ENCODE data around the gene GJB1.

GJB1 gene

GRCh38 chrX:71183341-71183740 lies 39.7 kb upstream of the GJB1 start:
- no peaks in the 10 kb centered on the region for H3K27me3 ChIP-seq (replicated peaks; ENCODE audit: control insufficient read depth, insufficient read depth, low read length, poor library complexity, severe bottlenecking)
- no peak for DNase-seq
- peaks cover 4% of the 10 kb centered on the region for H3K4me1 ChIP-seq (ENCODE audit: control insufficient read depth, insufficient read depth, low read length, poor library complexity, severe bottlenecking)
- no peak overlapping the region for H3K27ac ChIP-seq (ENCODE audit: insufficient read depth, low read length, poor library complexity, severe bottlenecking)
- H3K36me3 ChIP-seq (ENCODE audit: control insufficient read depth, insufficient read depth, low read length): no peaks in the 10 kb centered on the region
- H3K4me3 ChIP-seq (ENCODE audit: insufficient read depth, low read depth, low read length, poor library complexity, severe bottlenecking): no peak overlapping the region
- no peaks in the 10 kb centered on the region for H3K9me3 ChIP-seq (ENCODE audit: control insufficient read depth, low read length)

DNA sequence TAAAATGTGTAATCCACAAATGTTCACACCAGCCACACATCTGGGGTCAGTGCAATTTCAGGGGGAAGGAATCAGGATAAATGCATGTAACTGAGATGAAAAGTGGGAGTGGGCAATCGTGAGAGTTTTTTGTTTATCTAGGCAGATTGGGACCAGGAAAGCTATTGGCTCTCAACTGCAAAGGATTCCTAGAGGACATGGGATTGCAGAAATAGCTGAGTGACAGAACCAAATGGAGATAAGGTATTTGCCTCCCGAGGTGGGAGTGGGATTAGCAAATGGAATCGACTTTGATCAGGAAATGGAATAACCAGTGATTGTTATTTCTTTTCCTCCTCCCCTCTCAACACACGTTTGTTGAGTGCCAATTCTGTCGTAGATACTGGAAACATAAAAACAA lies 38.9 kb upstream of the GJB1 start:
- Histone ChIP-seq H3K4me1 (ENCODE audit: control insufficient read depth, insufficient read depth, low read length, poor library complexity, severe bottlenecking) (peaks cover 4% of the 10 kb centered on the region), H3K27me3 (replicated peaks; ENCODE audit: control insufficient read depth, insufficient read depth, low read length, poor library complexity, severe bottlenecking) (no peaks in the 10 kb centered on the region), H3K27ac (ENCODE audit: insufficient read depth, low read length, poor library complexity, severe bottlenecking) (no peak overlapping the region), H3K36me3 (ENCODE audit: control insufficient read depth, insufficient read depth, low read length) (no peaks in the 10 kb centered on the region), H3K4me3 (ENCODE audit: insufficient read depth, low read depth, low read length, poor library complexity, severe bottlenecking) (no peak overlapping the region), H3K9me3 (ENCODE audit: control insufficient read depth, low read length) (no peaks in the 10 kb centered on the region)
- no peak for DNase-seq

DNA sequence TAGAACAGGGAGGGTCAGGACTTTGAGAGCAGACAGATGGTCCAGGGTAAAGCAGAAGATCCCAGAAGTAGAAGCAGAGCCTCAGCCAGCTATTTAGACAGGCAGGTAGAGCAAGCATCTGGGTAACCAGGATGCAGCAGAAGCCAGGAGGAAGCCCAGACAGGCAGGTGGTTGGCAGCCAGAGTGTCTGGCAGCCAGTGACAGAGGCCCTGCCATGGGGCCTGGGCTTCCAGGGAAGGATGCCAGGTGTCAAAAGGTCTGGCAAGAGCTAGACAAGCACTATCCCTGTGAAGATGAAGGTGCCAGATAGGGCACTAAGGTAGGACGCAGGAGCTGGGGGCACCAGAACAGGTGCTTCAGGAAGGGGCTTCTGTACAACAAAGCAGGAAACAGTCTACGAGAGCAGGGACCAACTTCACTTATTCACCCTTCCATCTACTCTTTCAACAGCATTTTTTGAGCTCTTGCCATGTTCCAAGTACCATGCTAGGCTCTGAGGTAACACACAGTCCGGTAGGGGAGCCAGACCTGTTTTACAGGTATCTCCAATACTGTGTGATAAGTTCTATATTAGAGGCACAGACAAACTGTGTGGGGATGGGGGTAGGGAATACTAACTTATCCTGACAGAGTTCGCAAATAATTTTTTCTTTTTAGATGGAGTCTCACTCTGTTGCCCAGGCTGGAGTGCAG lies 38.1 kb upstream of the GJB1 start:
- H3K27ac ChIP-seq (ENCODE audit: insufficient read depth, low read length, poor library complexity, severe bottlenecking): no peak overlapping the region
- H3K27me3 ChIP-seq (replicated peaks; ENCODE audit: control insufficient read depth, insufficient read depth, low read length, poor library complexity, severe bottlenecking): no peaks in the 10 kb centered on the region
- no peak overlapping the region for H3K4me3 ChIP-seq (ENCODE audit: insufficient read depth, low read depth, low read length, poor library complexity, severe bottlenecking)
- H3K36me3 ChIP-seq (ENCODE audit: control insufficient read depth, insufficient read depth, low read length): no peaks in the 10 kb centered on the region
- H3K9me3 ChIP-seq (ENCODE audit: control insufficient read depth, low read length): no peaks in the 10 kb centered on the region
- no peak for DNase-seq
- peaks cover 4% of the 10 kb centered on the region for H3K4me1 ChIP-seq (ENCODE audit: control insufficient read depth, insufficient read depth, low read length, poor library complexity, severe bottlenecking)

DNA sequence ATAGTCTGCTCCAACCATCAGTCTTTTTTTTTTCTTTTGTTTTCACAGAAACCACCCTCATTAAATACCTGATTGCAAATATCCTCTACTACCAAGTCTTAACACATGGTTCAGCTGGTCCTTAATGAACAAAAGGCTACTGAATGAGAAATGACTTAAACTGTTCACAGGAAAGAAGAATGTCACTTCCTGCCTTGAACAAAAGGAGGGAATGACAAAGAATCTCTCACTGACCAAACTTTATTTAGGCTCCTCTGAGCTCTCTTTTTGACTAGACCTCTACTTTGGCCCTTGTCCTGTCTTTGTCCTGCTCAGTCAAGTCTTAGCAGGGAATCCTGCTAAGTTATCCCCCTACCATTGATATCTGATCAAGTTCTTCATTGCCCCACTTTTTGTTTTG lies 31.8 kb upstream of the GJB1 start:
- DNase-seq: no peak
- no peaks in the 10 kb centered on the region for H3K36me3 ChIP-seq (ENCODE audit: control insufficient read depth, insufficient read depth, low read length)
- no peaks in the 10 kb centered on the region for H3K9me3 ChIP-seq (ENCODE audit: control insufficient read depth, low read length)
- H3K4me3 ChIP-seq (ENCODE audit: insufficient read depth, low read depth, low read length, poor library complexity, severe bottlenecking): no peak overlapping the region
- no peak overlapping the region for H3K27ac ChIP-seq (ENCODE audit: insufficient read depth, low read length, poor library complexity, severe bottlenecking)
- H3K27me3 ChIP-seq (replicated peaks; ENCODE audit: control insufficient read depth, insufficient read depth, low read length, poor library complexity, severe bottlenecking): peaks cover 3% of the 10 kb centered on the region
- peaks cover 4% of the 10 kb centered on the region for H3K4me1 ChIP-seq (ENCODE audit: control insufficient read depth, insufficient read depth, low read length, poor library complexity, severe bottlenecking)

DNA sequence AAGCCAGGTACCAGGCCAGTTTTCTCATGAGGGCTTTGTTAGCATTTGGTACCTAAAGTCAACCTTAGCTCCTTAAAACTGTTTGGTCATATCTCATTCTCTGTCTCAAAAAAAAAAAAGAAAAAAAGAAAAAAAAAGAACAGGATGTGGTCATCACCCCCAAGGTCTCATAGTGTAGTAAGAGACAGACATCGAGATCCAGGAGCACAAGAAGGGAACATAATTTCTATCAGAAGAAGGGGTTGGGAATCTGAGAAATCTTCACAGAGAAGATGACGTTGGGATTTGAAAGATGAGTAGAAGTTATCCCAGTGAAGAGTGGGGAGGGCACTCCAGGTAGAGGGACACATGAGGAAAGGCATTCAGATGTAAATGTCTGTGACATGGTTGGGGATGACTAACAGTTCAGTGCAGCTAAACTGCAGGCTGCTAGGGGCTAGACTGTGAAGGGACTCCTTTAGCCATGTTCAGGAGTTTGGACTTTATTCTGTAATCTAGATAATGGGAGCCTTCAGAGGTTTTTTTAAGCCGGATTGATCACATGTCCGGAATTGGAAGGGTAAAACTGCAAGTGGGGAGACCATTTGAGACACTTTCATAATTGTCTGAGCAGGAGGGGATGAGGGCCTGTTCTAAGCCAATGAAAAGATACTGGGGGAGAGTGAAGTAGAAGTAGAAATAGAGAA lies 26.9 kb upstream of the GJB1 start:
- no peaks in the 10 kb centered on the region for H3K36me3 ChIP-seq (ENCODE audit: control insufficient read depth, insufficient read depth, low read length)
- H3K4me3 ChIP-seq (ENCODE audit: insufficient read depth, low read depth, low read length, poor library complexity, severe bottlenecking): peak overlapping the region; percentile 26
- H3K4me1 ChIP-seq (ENCODE audit: control insufficient read depth, insufficient read depth, low read length, poor library complexity, severe bottlenecking): peaks cover 4% of the 10 kb centered on the region
- H3K27ac ChIP-seq (ENCODE audit: insufficient read depth, low read length, poor library complexity, severe bottlenecking): peak overlapping the region; percentile 49
- H3K27me3 ChIP-seq (replicated peaks; ENCODE audit: control insufficient read depth, insufficient read depth, low read length, poor library complexity, severe bottlenecking): peaks cover 3% of the 10 kb centered on the region
- no peak for DNase-seq
- H3K9me3 ChIP-seq (ENCODE audit: control insufficient read depth, low read length): no peaks in the 10 kb centered on the region

DNA sequence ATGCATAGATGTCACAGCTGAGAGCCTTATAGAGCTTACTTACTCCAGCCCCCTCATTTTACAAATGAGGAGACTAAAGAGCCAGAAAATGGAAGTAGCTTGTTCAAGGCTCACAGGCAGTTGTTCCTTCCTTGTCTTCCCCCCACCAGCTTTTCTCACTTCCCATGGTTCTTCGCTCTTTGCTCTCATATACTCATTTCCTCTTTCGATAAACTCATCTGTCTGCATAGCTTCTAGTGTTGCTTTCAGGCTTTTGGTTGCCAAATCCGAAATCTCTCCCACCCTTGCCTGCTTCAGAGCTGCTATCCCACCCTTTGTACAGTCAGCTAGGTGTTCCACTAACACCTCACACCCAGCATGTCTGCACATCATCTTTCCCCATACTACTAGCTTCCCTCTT lies 25.0 kb upstream of the GJB1 start:
- H3K36me3 ChIP-seq (ENCODE audit: control insufficient read depth, insufficient read depth, low read length): no peaks in the 10 kb centered on the region
- H3K4me1 ChIP-seq (ENCODE audit: control insufficient read depth, insufficient read depth, low read length, poor library complexity, severe bottlenecking): peaks cover 4% of the 10 kb centered on the region
- no peak for DNase-seq
- no peaks in the 10 kb centered on the region for H3K9me3 ChIP-seq (ENCODE audit: control insufficient read depth, low read length)
- peak overlapping the region; percentile 19 for H3K27ac ChIP-seq (ENCODE audit: insufficient read depth, low read length, poor library complexity, severe bottlenecking)
- H3K27me3 ChIP-seq (replicated peaks; ENCODE audit: control insufficient read depth, insufficient read depth, low read length, poor library complexity, severe bottlenecking): peaks cover 3% of the 10 kb centered on the region
- peak overlapping the region; percentile 28 for H3K4me3 ChIP-seq (ENCODE audit: insufficient read depth, low read depth, low read length, poor library complexity, severe bottlenecking)

DNA sequence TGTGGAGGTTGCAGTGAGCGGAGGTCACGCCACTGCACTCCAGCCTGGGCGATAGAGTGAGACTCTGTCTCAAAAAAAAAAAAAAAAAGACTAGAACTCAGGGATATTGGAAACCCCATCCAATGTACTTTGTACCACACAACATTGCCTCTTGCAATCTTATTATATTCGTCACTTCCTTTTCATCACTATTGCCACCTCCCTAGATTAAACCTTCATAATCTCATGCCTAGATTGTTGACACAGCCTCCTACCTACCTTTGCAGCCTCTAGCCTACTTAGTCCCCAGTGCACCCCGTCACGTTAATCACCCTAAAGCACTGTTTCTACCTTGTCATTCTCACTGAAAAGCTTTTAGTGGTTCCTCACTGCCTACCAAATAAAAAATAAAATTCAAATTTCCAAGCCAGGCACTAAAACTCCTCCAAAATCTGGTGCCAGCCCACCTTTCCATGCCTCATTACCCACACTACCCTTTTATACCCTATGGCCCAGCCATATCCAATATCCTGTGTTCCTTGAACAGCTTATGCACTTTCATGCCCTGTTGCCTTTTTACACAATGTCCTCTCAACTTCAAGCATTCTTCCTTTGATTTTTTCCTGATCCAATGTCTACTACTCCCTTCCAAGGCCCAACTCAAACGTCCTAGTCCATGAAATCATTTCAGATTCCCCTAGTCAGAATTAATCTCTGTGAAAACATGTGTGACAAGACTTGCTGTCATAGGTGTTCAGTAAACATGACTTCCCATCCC lies 23.6 kb upstream of the GJB1 start:
- Histone ChIP-seq H3K4me1 (ENCODE audit: control insufficient read depth, insufficient read depth, low read length, poor library complexity, severe bottlenecking) (peaks cover 4% of the 10 kb centered on the region), H3K36me3 (ENCODE audit: control insufficient read depth, insufficient read depth, low read length) (no peaks in the 10 kb centered on the region), H3K27me3 (replicated peaks; ENCODE audit: control insufficient read depth, insufficient read depth, low read length, poor library complexity, severe bottlenecking) (peaks cover 3% of the 10 kb centered on the region), H3K4me3 (ENCODE audit: insufficient read depth, low read depth, low read length, poor library complexity, severe bottlenecking) (no peak overlapping the region), H3K9me3 (ENCODE audit: control insufficient read depth, low read length) (no peaks in the 10 kb centered on the region), H3K27ac (ENCODE audit: insufficient read depth, low read length, poor library complexity, severe bottlenecking) (no peak overlapping the region)
- no peak for DNase-seq

- Histone ChIP-seq H3K36me3 (ENCODE audit: control insufficient read depth, insufficient read depth, low read length) (no peaks in the 10 kb centered on the region), H3K27ac (ENCODE audit: insufficient read depth, low read length, poor library complexity, severe bottlenecking) (no peak overlapping the region), H3K27me3 (replicated peaks; ENCODE audit: control insufficient read depth, insufficient read depth, low read length, poor library complexity, severe bottlenecking) (no peaks in the 10 kb centered on the region), H3K4me3 (ENCODE audit: insufficient read depth, low read depth, low read length, poor library complexity, severe bottlenecking) (no peak overlapping the region), H3K4me1 (ENCODE audit: control insufficient read depth, insufficient read depth, low read length, poor library complexity, severe bottlenecking) (no peaks in the 10 kb centered on the region), H3K9me3 (ENCODE audit: control insufficient read depth, low read length) (no peaks in the 10 kb centered on the region)
- DNase-seq: no peak
These were observed 12.2 kb upstream of the GJB1 start for GRCh38 chrX:71210816-71211215.

- no peaks in the 10 kb centered on the region for H3K36me3 ChIP-seq (ENCODE audit: control insufficient read depth, insufficient read depth, low read length)
- no peak overlapping the region for H3K27ac ChIP-seq (ENCODE audit: insufficient read depth, low read length, poor library complexity, severe bottlenecking)
- H3K4me3 ChIP-seq (ENCODE audit: insufficient read depth, low read depth, low read length, poor library complexity, severe bottlenecking): no peak overlapping the region
- DNase-seq: no peak
- H3K27me3 ChIP-seq (replicated peaks; ENCODE audit: control insufficient read depth, insufficient read depth, low read length, poor library complexity, severe bottlenecking): no peaks in the 10 kb centered on the region
- no peaks in the 10 kb centered on the region for H3K9me3 ChIP-seq (ENCODE audit: control insufficient read depth, low read length)
- no peaks in the 10 kb centered on the region for H3K4me1 ChIP-seq (ENCODE audit: control insufficient read depth, insufficient read depth, low read length, poor library complexity, severe bottlenecking)
These were observed 10.5 kb upstream of the GJB1 start for GRCh38 chrX:71212536-71212935.

GRCh38 chrX:71214152-71214551 lies 8.9 kb upstream of the GJB1 start:
- no peaks in the 10 kb centered on the region for H3K27me3 ChIP-seq (replicated peaks; ENCODE audit: control insufficient read depth, insufficient read depth, low read length, poor library complexity, severe bottlenecking)
- H3K36me3 ChIP-seq (ENCODE audit: control insufficient read depth, insufficient read depth, low read length): no peaks in the 10 kb centered on the region
- no peaks in the 10 kb centered on the region for H3K9me3 ChIP-seq (ENCODE audit: control insufficient read depth, low read length)
- no peak for DNase-seq
- no peak overlapping the region for H3K27ac ChIP-seq (ENCODE audit: insufficient read depth, low read length, poor library complexity, severe bottlenecking)
- no peak overlapping the region for H3K4me3 ChIP-seq (ENCODE audit: insufficient read depth, low read depth, low read length, poor library complexity, severe bottlenecking)
- no peaks in the 10 kb centered on the region for H3K4me1 ChIP-seq (ENCODE audit: control insufficient read depth, insufficient read depth, low read length, poor library complexity, severe bottlenecking)
